Adipose tissue (tissue), 3 donors: Measurements from ENCODE around the gene NPHP4. TPM values are rescaled to one million over a fixed set of nuclear protein-coding genes. Genes with fewer than 3 reads are reported as not detected.

ENCODE experiments used
- H3K27ac ChIP-seq: one replicate; pipeline ENCODE4 v1.5.1; 2013; ENCODE audit warnings: low read depth, low read length
- whole genome bisulfite sequencing, 3 donors: extraction: QIAGEN DNeasy Blood & Tissue Kit; methylation state at CpG; one replicate each; pipeline ENCODE4 v1.1.7; 2013; 5-methylcytosine and 5-hydroxymethylcytosine counted together
- polyA plus RNA-seq, 3 donors: library from polyadenylated mRNA; stranded (reverse); fragments of 200-250 nt; gene quantifications; one replicate each; pipeline ENCODE4 v1.2.3, GENCODE V29; 2013
- donor health status: healthy with polysubstance abuse.
- donor health status: Bipolar disorder and iron deficiency.
- donor health status: healthy.

The NPHP4 gene
- polyA plus RNA-seq, 3 donors, result 5.0 to 14.3 (median 6.4) TPM

DNA sequence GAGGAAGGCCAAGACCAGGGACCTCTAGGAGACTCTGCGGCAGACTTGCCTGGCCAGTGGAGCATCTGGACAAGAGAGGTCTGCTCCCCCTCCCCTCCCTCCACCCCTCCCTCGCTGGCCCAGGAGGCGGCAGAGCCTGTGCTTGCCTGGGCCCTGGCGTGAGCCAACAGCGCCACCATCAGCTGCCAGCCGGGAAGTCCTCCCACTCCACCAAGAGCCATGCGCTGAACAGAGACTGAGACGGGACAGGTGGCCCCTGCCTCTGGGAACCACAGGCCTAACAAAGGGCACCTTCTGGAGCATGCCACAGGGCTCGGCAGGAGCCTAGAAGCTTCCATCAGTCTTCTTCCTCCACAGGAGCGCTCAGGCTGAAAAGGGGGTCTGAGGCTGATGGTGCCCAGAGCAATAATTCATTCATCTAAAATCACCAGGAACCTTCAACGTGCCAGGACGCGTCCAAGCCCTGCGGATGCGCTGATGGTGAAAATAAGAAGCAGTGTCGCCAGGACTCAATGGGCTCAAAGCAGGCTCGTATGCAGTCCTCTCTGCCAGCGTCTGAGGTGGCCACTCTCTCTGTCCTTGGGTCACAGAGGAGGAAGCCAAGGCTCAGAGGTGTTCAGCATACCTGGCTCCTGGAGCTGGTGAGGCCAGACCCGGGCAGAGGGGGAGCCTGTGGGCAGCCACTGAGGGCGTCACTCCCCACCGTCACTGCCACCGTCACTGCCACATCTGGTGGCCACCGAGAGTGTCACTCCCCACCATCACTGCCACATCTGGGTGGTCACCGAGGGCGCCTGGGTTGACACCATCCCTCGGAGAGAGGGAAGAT, 161.2 kb downstream of the NPHP4 start:
- 50 to 54% (median 52%) methylated on average over 25 to 26 of the region's 26 CpGs for WGBS, 3 donors
- no peak overlapping the region for H3K27ac ChIP-seq

DNA sequence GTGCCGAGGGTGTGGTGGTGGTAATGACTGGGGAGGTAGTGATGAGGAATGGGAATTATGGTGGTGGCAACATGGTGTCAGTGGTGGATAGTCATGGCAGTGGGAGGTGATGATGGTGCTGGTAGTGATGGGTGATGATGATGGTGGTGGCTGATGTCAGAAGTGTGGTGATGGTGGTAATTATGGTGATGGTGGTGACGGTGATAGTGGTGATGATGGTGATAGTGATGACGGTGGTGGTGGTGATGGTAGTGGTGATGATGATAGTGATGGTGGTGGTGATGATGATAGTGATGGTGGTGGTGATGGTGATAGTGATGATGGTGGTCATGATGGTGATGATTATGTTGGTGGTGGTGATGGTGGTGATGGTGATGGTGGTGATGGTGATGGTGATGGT, 162.8 kb downstream of the NPHP4 start:
- WGBS, 3 donors, result 80 to 96% (median 95%) methylated on average over 3 of the region's 3 CpGs
- H3K27ac ChIP-seq, result no peak overlapping the region

DNA sequence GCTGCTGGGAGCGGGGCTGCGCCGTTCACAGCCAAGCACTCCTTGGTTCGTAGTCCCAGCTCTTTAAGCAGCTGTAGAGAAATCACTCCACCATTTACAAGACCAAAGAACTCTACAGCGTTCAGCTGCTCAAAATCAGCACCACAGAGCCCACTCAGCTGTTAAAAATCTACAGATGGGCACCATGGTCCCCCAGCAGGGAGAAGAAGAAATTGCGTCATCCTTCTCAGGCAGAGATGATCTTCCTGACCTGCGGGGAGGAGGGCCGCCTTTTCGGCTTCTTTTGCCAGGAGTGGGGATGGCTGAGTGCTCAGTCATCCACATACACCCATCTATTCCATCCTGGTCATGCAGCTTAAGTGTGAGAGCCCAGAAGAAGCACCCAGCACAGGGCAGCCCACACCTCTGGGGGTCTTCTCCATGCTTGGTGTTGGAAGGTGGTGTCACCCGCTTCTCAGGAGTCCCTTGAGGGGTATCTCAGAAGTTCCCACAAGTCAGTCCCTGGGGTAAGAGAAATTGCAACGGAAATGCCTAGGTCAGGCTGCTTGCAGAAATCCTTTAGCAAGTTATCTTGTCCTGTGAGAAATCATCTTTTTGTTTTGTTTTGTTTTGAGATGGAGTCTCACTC, 163.8 kb downstream of the NPHP4 start:
- H3K27ac ChIP-seq, result no peak overlapping the region
- WGBS, 3 donors, result 63 to 75% (median 72%) methylated on average over 11 of the region's 11 CpGs

DNA sequence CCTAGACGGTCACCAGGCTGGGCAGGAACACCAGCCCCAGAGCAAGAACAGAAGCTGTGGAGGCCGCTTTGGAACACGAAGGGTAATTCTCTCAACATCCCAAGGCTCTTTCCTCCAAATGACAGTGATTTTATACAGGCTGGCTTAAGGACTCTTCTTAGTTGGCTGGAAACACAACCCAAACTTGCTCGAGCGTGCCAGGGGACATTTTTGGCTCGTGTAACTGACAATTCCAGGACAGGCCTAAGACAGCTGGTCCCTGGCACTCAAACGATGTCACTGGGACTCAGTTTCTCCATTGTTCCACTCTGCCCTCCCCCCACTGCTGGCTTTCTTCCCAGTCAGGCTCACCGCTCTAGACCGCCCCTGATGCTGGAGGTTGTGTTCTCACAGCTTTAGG, 164.7 kb downstream of the NPHP4 start:
- 67 to 80% (median 73%) methylated on average over 9 of the region's 9 CpGs for WGBS, 3 donors
- no peak overlapping the region for H3K27ac ChIP-seq

DNA sequence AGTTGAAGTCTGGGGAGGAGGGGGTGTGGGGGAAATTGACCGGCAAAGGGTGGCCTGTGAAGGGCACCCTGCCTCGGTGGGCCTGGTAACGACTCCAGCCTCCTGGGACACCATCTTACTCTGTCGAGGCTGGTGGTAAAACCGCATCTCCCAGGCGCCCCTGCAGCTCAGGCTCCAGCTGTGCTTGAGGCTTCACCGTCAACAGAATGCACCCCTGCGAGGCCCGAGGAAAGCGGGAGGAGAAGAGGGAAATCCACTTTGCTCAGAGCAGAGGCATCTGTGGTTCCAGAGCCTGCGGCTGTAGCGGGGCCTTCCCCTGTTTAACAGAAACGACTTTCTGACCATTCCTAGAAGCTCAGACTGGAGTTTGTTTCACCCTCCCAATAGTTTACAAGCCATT, 165.6 kb downstream of the NPHP4 start:
- WGBS, 3 donors, result 35 to 49% (median 35%) methylated on average over 13 of the region's 13 CpGs

DNA sequence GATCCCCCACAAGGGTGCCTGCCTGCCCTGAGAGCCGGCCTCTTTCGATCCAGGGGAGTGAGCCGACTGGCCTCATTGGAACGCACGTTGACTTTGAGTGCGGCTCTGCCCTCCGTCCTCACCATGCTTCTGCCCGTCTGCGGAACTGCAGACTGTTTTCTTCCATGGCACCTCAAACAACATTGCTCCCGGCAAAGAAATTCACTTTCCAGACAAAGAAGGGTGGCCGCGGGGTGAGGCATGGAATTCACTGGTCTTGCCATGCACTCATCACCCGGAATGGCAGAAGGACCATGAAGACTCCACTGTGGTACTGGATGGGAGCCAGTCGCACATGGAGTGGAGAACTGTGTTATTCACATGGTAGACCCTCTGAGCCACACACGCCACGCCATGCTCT, 169.5 kb downstream of the NPHP4 start:
- H3K27ac ChIP-seq, result no peak overlapping the region
- 89 to 92% (median 90%) methylated on average over 16 of the region's 16 CpGs for WGBS, 3 donors

More for the DNA sequence above, 165.6 kb downstream of the NPHP4 start:
- no peak overlapping the region for H3K27ac ChIP-seq

DNA sequence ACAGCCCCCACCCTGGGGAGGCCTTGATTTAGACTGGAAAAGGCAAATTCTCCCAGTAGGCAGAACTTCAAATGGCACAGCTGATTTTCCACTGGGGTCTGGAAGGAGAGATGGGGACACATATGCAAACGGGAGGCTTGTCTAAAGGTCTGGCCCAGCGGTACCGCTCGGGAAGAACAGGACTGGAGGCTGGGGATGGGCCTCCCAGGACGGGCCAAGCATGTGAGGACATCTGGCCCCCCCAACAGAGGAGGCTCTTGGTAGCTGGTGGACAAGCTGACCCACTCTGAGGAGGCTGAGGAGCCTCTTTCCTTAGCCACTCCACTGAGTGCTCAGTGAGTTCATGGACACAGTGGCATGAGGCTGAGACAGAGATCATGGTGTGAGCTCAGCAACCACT, 170.0 kb downstream of the NPHP4 start:
- WGBS, 3 donors, result 65 to 91% (median 71%) methylated on average over 5 of the region's 5 CpGs
- H3K27ac ChIP-seq, result no peak overlapping the region

DNA sequence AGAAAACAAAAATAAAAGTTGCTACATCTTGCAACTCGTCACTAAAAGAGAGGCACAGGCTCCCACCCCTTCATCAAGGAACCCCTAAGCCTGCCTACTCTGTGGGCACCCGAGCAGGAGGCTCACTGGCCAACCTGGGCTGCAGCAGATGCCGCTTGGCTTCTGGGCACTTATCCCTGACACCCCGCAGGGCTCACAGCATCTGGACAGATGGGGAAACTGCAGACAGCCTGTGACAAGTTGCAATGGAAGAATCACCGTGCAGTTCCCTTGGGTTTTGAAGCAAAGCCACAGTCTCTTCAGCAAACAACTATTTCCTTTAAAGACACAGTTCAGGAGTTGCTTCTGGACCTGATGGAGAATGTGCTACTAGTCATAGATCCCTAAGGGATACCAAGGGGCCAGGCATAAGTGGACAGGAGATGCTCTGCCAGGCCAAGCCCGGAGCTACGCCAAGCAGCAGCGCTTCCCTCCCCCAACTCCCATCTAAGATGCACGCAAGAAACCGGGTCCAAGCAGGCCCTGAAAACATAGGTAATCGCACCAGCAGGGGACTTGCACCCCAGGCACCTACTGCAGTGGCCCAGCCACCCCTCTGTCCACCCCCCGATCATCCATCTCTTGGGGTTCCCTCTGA, 170.6 kb downstream of the NPHP4 start:
- H3K27ac ChIP-seq, result no peak overlapping the region
- 66 to 70% (median 69%) methylated on average over 12 of the region's 12 CpGs for WGBS, 3 donors

DNA sequence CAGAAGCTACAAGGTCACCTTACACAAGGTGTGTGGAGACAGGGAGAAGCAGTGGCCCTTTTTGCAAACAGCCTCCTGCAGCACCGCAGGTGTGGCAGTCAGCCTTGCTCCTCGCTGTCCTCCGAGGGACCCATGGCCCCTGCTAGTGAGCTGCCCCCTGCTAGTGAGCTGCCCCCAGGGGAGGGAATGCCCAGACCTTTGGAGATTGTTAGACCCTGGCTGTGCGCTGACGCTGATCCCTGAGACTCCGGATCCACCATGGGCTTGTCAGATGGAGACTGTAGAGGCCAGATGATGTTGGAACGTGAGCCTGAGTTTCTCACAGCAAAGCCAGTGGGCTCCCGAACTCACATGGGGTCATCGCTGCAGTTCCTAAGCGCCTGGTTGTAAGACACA, 172.2 kb downstream of the NPHP4 start:
- H3K27ac ChIP-seq, result no peak overlapping the region
- 79 to 94% (median 90%) methylated on average over 10 of the region's 10 CpGs for WGBS, 3 donors

DNA sequence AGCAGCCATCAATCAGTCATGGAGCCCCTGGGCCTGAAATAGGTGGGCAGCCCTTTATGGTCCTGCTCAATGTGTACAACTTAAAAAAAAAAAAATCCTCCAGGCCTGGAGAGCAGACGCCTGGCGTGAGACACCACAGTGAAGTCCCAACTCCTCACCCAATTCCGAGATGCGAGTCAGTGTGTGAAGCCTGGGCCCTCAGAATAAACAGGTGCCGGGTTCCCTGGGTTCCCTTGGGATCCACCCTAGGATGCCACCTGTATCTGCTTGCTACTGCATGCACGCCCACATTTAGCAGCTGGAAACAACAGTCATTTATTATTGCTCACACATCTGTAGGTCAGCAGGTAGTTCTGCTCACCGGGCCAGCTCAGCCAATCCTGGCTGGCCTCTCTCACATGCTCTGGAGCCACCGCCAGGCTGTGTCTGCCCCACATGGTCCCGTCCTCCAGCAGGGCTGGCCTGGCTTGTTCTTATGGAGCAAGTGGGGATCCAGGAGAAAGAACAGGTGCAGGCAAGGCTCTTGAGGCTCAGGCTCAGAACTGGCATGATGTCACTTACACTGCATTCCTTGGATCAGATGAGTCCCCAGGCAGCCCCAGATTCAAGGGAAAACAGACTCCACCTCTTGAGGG, 172.7 kb downstream of the NPHP4 start:
- H3K27ac ChIP-seq, result no peak overlapping the region
- WGBS, 3 donors, result 78 to 86% (median 82%) methylated on average over 9 of the region's 9 CpGs

DNA sequence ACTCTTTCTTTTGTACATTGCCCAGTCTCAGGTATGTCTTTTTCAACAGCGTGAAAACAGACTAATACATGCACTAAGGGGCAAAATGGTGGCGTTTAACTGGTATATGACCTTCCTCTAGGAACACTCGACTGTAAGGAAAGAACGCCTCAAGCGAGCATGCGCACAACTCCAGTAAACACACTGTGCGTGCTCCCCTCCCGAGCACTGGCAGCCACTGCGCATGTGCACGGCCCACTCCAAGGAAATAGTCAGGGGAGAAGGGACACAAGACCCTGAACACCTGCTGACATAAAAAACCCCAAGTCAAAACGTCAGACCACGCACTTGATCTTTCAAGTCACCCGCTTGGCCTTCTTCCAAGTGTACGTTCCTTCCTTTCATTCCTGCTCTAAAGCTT, 173.5 kb downstream of the NPHP4 start:
- 67 to 75% (median 74%) methylated on average over 14 of the region's 14 CpGs for WGBS, 3 donors
- no peak overlapping the region for H3K27ac ChIP-seq

DNA sequence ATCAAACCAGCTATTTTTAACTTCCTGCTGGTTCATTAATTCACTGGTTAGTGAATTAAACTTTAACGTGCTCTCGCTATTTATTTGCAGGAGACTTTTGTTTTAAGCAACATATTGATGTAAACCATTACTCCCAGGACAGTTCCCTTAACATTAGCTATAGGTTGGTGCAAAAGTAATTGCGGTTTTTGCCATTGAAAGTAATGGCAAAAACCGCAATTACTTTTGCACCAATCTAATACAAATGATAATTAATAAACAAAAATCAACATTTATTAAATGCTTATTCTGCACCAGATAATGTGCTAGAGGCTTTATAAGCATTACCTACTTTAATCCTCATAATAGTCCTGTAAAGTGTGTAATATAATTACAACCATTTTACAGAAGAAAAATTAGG, 176.5 kb downstream of the NPHP4 start:
- 82 to 92% (median 89%) methylated on average over 4 of the region's 4 CpGs for WGBS, 3 donors

DNA sequence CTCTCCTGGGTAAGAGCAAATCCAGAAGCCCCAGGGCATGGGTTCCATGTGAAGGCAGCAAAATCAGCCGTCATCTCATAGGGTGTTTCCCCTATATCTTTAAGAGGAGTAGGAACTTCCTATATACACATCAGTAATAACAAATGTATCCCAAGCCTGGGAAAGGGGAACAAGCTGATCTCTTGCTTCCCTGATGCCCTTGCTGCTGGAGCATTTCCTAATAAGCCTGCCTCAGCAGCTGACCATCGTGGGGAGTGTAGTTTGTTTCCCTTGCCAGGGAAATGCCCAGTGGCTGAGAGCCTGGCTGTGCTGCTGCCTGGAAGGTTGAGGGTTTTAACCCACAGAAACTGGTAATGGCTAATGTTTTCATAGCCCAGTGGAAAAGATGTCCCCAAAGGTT, 177.0 kb downstream of the NPHP4 start:
- WGBS, 3 donors, result 42 to 64% (median 61%) methylated on average over 2 of the region's 2 CpGs
- no peak overlapping the region for H3K27ac ChIP-seq

More for the DNA sequence above, 176.5 kb downstream of the NPHP4 start:
- H3K27ac ChIP-seq, result no peak overlapping the region

DNA sequence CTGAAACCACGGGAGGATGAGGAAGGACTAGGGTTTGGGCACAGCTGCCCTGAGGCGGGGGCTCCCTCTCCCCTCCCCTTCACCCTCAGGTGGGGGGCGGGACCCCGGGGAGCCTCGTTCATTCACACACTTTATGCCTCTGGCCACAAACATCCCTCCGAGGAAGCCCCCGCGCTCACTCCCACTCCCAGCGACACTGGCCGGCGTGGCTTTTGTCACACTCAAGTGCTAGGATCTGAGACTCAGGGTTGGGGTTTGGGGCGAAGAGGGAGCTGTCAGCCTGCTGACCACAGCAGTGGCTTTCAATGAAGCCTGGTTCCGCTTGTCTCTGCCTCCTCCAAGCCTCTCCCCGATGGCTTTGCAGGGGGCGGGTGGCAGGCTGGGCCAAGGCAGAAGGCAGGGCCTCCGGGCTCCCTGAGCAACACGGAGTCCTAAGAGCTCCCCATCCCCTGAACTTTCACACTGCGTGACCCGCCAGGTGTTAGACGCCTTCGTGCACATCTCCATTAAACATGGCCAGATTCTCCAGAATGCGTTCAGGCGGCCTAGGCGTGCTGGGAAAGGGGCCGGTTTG, 178.1 kb downstream of the NPHP4 start:
- 63 to 69% (median 69%) methylated on average over 25 of the region's 25 CpGs for WGBS, 3 donors
- H3K27ac ChIP-seq, result no peak overlapping the region

DNA sequence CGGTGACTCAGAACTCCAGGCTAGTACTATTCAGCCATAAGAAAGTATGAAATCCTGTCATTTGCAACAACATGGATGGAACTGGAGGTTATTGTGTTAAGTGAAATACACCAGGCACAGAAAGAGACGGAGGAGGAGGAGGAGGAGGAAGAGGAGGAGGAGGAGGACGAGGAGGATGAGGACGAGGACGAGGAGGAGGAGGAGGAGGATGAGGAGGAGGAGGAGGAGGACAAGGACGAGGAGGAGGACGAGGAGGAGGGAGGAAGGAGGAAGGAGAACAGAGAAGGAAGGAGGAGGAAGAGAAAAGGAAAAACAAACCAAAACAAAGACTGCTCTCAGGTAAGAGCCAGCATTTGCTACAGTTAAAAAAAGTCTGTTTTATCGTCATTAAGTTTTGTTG, 178.7 kb downstream of the NPHP4 start:
- no peak overlapping the region for H3K27ac ChIP-seq
- WGBS, 3 donors, result 51 to 69% (median 69%) methylated on average over 5 to 8 of the region's 8 CpGs
